GM21619 (cell line): ENCODE results near the gene RBM23.
"Not testable (repeated sequence)": the region's sequence is repeated elsewhere in the genome, so short reads cannot be mapped to it uniquely, and the experiment has no call there.

Experiments used
- ATAC-seq: cut with Tn5 transposase; IDR thresholded peaks from one replicate; pipeline ENCODE4 v1.9.1; 2021; ENCODE audit not compliant: unreplicated experiment

Gene RBM23

DNA sequence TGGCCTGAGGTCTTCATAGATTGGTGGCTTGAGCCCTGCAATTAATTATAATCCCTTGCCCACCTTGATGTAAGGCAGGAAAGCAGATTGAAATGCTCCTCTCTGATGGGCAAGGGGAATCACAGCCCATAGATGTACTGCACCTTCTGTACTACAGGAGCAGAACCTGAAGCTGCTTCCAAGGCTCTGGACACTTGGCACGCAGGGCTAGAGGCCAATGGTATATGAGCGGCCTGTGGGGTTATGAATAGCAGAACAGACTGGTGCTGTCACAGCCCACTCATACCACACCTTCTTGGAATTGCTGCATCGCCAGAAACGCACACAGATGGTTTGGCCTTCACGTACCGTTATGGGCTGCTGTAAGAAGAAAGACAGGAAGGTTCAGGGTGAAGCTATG lies 1.7 kb upstream of the RBM23 start:
- ATAC-seq: no peak

DNA sequence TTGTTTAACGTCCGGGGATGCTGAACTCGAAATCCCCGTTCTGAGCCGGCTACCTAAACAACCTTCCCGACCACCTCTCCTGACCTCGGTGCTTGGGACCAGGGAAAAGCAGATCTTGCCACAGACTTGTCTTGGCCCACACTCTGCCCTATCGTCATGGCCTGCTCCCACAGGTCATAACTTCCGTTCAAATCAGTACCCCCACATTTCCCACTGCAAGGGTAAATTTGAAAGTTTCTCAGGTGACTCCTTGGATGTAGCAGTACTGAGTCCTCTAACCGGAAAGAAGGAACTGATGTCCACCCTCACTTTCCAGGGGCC lies 612 bp upstream of the RBM23 start:
- peak; percentile 7 for ATAC-seq

DNA sequence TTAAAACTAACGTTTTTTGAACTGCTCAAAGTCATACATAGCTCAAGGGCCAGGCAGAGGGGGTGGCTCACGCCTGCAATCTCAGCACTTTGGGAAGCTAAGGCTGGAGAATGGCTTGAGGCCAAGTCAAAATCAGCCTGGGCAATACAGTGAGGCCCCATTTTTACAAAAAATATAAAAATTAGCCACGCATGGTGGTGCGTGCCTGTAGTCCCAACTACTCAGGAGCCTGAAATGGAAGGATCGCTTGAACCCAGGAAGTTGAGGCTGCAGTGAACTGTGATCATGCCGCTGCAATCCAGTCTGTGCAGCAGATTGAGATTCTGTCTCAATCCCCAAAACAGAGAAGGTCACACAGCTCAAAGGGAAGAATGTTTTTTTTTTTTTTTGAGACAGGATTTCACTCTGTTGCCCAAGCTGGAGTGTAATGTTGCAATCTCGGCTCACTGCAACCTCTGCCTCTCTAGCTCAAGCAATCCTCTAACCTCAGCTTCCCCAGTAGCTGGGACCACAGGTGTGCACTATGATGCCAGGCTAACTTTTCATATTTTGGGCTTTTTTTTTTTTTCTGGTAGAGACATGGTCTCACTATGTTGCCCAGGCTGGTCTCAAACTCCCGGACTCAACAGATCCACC lies 2.9 kb downstream of the RBM23 start:
- no peak for ATAC-seq

DNA sequence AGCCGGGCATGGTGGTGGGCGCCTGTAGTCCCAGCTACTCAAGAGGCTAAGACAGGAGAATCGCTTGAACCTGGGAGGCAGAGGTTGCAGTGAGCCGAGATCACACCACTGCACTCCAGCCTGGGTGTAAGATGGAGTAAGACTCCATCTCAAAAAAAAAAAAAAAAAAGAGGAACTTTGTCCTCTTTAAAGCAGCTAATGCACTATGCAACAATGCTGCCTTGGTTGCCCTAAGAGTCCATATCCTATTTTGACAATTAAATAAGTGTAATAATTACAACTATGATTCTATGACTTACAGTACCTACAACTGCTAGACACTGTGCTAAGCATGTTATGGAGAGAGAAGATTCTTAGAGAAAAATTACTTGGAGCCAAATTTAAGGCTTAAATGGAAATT lies 4.1 kb downstream of the RBM23 start:
- not testable (repeated sequence) for ATAC-seq

DNA sequence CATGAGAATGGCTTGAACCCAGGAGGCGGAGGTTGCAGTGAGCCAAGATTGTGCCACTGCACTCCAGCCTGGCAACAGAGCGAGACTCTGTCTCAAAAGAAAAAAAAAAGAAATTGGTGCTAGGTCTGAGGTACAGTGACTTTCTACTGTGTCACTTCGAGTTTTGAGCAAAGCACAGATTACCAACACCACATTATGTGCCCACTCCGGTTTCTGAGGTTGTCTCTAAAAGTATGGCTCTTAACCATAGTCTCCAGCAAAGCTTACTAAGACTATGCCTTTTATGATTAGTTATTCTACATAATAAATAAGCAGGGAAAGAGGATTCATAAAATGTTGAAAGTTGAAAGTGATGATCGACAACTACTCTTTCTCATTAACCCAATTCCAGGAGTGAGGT lies 8.0 kb downstream of the RBM23 start:
- ATAC-seq: no peak

DNA sequence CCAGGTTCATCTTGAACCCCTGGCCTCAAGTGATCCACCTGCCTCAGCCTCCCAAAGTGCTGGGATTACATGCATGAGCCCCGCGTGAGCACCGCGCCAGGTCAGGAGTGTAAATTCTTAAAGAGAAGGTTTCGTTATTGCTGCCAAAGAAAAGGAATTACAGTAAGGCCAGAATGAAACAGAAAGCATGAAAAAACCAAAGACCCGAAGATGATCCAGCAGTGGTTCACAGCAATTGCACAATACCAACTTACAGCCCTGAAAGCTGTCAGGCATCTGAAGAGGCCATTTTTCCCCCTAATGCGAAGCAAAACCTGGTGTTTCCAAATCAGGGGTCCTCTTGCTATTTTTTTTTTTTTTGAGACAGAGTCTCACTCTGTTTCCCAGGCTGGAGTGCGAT lies 10.3 kb downstream of the RBM23 start:
- no peak for ATAC-seq

DNA sequence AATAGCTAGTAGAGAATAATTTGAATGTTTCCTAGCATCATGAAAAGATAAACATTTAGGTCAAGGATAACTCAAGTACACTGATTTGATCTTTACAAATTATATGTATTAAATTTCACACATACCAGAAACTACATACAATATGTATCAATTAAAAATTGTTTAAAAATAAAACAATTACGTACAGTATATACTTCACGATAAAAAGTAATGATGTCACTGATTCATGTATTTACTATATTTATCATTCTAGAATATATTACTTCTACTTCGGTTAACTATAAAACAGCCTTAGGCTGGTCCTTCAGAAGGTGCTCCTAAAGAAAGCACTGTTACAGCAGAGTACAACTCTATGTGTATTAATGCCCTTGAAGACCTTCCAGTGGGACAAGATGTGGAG lies 11.5 kb downstream of the RBM23 start:
- no peak for ATAC-seq

DNA sequence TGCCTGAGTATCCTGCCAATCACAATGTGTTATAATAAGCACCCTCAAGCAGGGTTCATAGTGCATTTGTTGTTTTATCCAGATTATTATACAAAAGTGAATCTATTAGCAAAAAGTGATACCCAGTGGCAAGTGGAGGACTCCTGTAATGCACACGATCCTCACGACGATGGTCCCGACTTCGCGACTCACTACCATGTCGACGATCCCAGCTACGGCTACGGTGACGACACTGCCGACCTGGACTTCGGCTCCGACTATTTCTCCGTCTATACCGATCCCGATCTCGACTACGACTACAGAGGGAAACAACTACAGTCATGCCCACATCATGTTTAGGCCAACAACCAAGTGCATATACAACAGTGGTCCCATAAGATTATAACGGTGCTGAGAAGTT lies 12.9 kb downstream of the RBM23 start:
- ATAC-seq: no peak

DNA sequence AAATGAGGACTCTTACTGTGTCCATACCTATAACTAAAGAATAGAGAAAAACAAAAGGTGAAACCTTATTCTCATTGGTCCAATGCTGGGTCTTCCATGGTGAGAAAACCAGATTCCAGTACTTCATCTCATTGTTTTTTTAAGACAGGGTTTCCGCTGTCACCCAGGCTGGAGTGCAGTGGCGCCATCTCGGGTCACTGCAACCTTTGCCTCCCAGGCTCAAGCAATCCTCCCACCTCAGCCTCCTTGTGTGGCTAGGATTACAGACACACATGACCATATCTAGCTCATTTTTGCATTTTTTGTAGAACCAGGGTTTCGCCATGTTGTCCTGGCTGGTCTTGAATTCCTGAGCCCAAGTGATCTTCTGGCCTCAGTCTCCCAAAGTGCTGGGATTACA lies 13.3 kb downstream of the RBM23 start:
- no peak for ATAC-seq

DNA sequence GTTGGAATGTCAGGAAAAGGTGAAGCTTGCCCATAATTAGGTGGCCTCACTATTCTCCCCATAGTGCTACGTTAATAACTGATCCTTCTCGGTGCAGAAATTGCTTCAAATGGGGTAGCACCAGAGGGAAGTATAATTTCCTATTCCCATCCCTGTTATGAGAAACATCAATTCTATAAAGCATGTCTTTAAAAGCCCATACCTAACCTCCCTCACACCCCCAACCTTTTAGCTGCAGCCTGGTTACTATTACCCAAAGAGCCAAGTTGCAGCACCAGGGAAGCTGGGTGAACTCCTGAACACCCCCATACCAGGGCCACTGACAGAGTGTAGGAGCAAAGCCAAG lies 15.2 kb downstream of the RBM23 start:
- ATAC-seq: no peak

DNA sequence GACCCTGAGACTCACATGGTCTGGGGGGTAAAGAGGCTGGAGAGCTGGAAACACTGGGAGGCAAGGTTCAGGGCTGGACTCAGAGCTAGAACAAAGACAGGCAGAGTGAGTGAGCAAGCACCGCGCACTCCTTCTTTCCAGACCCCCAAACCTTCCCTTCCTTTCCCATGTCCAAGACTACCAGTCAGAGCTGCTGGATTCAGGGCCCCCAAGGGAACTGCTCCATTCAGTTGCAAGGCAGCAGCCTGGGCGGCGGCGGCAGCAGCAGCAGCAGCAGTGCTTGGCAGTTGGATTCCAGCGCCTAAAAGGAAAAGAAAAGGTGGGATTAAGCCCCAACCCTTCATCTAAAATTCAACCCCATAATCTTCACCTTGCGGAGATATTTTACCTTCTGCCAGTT lies 17.1 kb downstream of the RBM23 start:
- ATAC-seq: no peak

DNA sequence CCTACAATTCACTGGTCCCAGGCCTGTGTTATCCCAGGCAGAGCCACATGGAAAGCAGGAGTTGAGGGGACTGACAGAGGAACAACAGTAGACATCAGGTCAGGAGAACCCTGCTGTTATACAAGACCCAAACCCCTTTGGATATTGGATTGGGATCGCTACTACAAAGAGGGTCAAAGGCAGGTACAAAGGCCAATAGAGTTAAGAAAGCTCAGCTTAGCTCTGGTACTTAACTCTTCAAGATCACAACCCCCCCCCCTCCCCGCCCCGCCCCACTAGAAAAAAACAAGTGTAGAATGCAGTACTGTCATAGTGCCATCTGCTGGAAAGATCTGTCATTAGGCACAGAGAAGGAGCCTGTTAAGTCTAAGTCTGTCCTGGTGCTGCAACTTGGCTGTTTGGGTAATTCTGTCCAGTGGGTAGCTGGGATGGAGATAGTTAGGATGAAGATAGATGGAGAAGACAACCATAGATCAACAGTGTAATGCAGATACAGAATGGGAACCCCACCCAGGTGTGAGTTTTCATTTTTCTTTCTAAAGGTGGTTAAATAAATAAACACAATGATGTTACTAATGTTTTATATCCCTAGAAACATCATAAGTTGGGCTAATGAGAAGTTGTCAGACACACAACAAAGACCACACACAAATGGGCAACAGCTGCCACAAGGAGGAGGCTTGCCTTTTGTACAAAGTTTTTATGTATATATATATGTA lies 18.7 kb downstream of the RBM23 start:
- ATAC-seq: peak; percentile 57

DNA sequence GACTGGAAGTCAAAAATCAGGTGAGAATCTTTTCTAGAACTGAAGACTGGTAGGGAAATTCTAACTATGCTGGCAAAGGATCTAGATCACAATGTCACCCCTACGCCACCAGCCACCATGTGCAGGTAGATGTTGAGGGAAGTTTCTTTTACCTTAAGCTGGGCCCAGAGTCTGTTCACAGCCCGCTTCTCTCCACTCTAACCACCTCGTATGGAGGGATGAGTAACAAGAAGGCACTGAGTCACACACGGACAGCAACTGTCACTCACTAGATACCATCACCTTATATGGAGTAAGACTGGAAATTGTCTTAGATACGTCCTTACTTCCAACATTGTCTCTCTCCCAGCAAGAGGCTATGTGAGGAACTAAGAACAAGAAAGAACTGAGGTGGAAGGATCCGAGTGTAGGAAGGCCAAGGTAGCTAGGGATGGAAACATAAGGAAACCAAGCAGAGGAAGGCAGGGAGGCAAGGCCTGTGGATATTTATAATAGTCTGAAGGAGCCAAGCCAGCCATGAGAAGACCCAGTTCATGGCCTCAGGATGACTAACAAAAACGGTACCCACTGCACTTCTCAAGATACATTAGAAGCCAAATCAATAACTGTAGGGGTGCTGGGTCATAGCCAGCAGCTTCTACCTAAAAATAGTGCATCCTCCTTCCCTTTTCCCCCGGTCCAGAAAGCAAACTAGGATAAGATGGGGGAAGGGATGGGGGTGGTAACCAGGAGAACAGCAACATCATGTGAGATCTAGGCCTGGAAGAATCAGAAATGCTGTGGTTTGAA lies 20.5 kb downstream of the RBM23 start:
- no peak for ATAC-seq

DNA sequence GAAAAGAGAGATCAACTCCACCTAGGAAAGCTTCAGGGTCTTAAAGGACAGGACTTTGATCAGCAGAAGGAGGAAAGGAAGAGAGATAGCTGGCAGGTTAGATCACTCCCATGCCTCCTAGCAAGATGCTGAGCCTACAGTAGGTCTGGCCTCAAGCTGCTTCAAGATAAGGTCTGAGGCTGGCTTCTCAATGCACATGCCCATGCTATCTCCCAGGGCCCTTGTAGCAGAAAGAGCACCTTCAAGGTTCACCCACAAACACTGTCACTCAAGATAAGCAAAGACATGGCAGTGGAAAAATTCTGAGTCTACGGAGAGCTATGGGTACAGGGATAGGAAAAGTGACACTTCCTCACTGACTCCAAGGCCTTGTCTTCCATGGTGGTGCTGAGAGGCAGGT lies 21.6 kb downstream of the RBM23 start:
- ATAC-seq: no peak

DNA sequence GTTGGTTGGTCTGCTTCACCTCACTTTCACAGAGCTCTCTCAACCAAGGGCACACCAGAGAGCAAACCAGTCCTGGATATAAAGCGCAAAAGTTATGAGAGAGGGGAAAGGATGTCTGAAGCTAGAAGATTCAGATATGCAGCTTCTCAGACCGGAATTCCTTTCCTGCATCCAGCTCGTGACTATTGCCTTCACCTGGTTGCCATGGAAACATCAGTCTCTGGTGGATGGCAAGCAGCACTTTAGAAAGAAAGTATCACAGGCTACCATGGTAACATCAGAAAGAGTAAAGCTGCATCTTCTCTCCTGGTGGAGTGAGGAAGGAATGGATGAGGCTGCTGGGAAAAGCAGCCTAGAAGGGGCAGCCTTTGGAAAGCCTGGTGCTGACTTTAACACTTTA lies 22.2 kb downstream of the RBM23 start:
- no peak for ATAC-seq

DNA sequence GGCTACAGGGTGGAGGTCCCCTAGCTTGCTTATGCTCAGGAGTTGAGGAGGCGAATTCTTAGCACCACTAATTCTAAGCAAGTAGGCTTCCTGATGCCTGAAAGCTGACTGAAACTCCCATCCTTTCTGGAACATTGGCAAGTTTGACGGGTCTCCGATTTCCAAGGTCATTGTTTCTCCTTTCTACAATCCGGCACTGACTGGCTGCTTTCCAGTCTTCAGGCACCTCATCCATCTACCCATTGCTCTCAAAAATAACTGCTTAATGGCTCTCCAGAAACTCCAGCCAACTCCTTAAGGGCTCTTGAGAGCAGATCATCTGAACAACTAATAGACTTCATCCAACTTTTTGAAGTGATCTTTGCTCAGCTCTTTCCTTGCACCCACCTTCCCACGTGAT lies 22.6 kb downstream of the RBM23 start:
- ATAC-seq: no peak

DNA sequence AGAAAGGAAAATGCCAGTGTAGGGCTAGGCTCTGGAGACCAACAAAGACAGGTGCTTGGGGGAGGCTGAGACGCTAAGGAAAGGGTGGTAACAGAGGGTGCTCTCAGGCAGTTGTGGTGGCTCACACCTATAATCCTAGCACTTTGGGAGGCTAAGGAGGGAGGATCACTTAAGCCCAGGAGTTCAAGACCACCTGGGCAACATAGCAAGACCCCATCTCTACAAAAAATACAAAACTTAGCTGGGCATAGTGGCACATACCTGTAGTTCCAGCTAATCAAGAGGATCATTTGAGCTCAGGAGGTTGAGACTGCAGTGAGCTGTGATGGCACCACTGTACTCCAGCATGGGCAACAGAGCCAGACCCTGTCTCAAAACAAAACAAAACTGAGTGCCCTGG lies 23.5 kb downstream of the RBM23 start:
- ATAC-seq: no peak

DNA sequence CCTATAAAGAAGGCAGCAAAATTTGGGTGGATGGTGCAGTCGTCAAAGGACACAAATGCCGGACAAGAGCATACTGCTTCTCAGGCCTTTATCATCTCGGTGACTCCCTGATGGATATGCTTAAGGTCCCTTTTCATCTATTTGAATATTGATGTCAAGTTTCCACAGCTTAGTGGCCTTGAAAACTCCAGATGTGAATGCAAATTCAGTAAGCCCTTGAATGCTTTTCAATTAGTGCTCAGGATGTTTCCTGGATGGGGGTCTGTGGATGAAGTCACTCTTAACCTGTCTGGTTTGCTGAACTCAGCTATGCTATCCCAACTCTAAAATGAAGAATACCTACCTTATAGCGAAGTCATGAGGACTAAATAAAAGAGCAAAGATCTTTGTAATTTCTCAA lies 25.2 kb downstream of the RBM23 start:
- no peak for ATAC-seq

DNA sequence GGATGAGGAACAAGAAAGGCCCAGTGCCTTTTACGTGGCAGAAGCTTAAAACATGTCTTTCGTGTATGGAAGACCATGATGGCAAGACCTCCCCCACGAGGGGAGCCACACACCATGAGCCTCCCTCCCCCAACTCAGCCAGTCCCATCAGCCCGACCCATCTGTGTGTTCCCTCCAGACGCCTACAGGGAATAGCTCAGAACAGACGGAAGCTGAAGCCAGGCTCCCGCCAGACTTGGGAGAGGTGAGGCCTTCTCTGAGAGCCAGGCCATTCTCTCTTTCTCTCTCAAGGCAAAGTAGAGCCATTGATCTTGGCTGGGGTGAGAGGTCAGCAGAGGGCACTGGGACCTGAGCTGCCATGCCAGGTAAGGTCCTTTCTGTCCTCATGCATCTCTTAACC lies 26.5 kb downstream of the RBM23 start:
- ATAC-seq: no peak

DNA sequence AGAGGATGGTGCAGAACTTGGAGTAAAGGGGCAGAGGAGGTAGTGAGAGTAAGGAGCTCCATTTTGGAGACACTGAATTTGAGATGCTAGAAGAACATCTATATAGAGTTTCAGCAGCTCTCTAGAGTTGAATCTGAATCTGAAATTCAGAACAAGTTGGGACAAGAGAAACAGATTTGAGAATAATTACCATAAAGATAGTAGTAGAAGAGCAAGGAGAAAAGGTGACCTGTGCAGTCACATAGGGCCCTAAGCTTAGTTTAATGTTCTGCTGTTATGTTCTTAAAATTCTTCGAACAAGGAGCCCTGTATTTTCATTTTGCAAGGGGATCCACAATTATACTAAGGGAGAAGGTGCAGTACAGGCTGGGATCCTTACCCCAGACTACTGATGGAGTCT lies 28.5 kb downstream of the RBM23 start:
- ATAC-seq: no peak

DNA sequence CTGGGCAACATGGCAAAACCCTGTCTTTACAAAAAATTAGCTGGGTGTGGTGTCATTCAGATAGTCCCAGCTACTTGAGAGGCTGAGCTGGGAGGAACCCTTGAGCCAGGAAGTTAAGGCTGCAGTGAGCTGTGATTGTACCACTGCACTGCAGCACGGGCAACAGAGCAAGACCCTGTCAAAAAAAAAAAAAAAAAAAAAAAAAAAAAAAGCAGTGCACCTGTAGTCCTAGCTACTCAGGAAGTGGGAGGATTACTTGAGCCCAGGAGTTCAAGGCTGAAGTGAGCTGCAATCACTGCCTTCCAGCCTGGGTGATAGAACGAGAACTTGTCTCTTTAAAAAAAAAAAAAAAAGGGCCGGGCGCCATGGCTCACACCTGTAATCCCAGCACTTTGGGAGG lies 30.3 kb downstream of the RBM23 start:
- ATAC-seq: no peak

DNA sequence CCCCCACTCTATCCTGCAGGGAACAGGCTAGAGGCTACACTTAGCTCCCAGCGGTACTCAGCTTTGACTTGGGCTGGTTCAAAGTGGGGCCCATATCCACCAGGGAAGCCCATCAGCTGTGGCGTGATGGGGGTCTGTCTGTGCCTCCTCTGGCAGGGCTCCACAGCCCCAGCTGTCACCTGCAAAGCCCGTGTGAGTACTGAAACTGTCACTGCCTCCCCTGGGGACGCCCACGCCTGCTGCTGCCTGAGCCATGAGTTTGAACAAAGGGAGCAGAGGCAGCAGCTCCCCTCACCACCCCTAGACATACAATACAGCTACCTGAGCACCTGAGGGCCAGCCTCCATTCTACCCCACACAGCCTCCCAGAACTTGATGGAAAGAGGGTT lies 31.0 kb downstream of the RBM23 start:
- peak; percentile 36 for ATAC-seq
